ENCODE measurements around the gene CPNE9. TPM values are rescaled to one million over a fixed set of nuclear protein-coding genes. Genes with fewer than 3 reads are reported as not detected.

Gene CPNE9
- total and polyA plus RNA-seq, 2 experiments from 2014 or later = 7.0 to 8.8 TPM

DNA sequence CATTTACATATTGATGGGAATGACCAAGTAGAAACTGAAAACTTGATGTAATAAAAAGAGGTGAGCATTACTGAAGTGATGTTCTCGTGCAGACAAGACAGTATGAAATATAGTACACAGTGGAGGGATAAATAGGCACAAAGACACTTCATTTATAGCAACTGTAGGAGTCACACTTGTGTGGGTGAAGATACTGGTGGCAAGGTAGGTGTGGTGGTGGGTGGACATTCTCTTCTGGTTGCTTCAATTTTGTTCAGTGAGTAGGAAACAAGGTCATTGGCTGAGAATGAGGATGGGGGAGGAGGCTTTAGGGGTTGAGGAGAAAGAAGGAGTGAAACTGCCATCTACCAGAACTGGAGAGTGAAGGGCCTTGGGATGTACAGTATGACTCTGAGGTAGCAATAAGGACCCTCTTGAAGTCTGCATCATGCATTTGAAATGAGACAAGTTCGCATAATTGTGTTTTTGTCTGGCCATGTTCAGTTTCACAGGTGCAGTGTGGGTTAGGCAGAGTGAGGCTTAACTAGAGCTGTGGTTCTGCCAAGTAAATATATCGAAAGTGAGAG, 6.6 kb downstream of the CPNE9 start:
- Mint-ChIP-seq H3K4me1 (peaks cover 10% of the 10 kb centered on the region), H3K27ac (no peak overlapping the region), H3K4me3 (no peak overlapping the region), H3K27me3 (ENCODE audit: insufficient read depth, low read depth, poor library complexity) (peaks cover 7% of the 10 kb centered on the region), H3K36me3 (ENCODE audit: low read depth) (no peaks in the 10 kb centered on the region; the same call in 2 of the 3 replicates), H3K9me3 (no peaks in the 10 kb centered on the region)
- Histone ChIP-seq H3K4me3 (no peak overlapping the region), H4K20me1 (replicated peaks; ENCODE audit: insufficient read depth) (no peaks in the 10 kb centered on the region), H3F3A (replicated peaks; ENCODE audit: low read depth) (no peaks in the 10 kb centered on the region), H3K27ac (ENCODE audit: low read depth) (no peak overlapping the region), H3K4me1 (ENCODE audit: insufficient read depth) (no peaks in the 10 kb centered on the region), H3K36me3 (ENCODE audit: insufficient read depth) (no peaks in the 10 kb centered on the region), H3K27me3 (ENCODE audit: insufficient read depth) (no peaks in the 10 kb centered on the region), H2AFZ (no peak overlapping the region), H3K4me2 (no peak overlapping the region), H3K9me2 (ENCODE audit: insufficient read depth) (no peaks in the 10 kb centered on the region), H3K79me2 (replicated peaks; ENCODE audit: insufficient read depth) (no peaks in the 10 kb centered on the region)
- no peak for ATAC-seq
- DNase-seq (ENCODE audit: low spot score) = no peak
- TF ChIP-seq, protein P1, sequence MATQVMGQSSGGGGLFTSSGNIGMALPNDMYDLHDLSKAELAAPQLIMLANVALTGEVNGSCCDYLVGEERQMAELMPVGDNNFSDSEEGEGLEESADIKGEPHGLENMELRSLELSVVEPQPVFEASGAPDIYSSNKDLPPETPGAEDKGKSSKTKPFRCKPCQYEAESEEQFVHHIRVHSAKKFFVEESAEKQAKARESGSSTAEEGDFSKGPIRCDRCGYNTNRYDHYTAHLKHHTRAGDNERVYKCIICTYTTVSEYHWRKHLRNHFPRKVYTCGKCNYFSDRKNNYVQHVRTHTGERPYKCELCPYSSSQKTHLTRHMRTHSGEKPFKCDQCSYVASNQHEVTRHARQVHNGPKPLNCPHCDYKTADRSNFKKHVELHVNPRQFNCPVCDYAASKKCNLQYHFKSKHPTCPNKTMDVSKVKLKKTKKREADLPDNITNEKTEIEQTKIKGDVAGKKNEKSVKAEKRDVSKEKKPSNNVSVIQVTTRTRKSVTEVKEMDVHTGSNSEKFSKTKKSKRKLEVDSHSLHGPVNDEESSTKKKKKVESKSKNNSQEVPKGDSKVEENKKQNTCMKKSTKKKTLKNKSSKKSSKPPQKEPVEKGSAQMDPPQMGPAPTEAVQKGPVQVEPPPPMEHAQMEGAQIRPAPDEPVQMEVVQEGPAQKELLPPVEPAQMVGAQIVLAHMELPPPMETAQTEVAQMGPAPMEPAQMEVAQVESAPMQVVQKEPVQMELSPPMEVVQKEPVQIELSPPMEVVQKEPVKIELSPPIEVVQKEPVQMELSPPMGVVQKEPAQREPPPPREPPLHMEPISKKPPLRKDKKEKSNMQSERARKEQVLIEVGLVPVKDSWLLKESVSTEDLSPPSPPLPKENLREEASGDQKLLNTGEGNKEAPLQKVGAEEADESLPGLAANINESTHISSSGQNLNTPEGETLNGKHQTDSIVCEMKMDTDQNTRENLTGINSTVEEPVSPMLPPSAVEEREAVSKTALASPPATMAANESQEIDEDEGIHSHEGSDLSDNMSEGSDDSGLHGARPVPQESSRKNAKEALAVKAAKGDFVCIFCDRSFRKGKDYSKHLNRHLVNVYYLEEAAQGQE (IDR thresholded peaks at IDR 0.05; ENCODE audit: unreplicated experiment) = no peak
- TF ChIP-seq, protein P2, sequence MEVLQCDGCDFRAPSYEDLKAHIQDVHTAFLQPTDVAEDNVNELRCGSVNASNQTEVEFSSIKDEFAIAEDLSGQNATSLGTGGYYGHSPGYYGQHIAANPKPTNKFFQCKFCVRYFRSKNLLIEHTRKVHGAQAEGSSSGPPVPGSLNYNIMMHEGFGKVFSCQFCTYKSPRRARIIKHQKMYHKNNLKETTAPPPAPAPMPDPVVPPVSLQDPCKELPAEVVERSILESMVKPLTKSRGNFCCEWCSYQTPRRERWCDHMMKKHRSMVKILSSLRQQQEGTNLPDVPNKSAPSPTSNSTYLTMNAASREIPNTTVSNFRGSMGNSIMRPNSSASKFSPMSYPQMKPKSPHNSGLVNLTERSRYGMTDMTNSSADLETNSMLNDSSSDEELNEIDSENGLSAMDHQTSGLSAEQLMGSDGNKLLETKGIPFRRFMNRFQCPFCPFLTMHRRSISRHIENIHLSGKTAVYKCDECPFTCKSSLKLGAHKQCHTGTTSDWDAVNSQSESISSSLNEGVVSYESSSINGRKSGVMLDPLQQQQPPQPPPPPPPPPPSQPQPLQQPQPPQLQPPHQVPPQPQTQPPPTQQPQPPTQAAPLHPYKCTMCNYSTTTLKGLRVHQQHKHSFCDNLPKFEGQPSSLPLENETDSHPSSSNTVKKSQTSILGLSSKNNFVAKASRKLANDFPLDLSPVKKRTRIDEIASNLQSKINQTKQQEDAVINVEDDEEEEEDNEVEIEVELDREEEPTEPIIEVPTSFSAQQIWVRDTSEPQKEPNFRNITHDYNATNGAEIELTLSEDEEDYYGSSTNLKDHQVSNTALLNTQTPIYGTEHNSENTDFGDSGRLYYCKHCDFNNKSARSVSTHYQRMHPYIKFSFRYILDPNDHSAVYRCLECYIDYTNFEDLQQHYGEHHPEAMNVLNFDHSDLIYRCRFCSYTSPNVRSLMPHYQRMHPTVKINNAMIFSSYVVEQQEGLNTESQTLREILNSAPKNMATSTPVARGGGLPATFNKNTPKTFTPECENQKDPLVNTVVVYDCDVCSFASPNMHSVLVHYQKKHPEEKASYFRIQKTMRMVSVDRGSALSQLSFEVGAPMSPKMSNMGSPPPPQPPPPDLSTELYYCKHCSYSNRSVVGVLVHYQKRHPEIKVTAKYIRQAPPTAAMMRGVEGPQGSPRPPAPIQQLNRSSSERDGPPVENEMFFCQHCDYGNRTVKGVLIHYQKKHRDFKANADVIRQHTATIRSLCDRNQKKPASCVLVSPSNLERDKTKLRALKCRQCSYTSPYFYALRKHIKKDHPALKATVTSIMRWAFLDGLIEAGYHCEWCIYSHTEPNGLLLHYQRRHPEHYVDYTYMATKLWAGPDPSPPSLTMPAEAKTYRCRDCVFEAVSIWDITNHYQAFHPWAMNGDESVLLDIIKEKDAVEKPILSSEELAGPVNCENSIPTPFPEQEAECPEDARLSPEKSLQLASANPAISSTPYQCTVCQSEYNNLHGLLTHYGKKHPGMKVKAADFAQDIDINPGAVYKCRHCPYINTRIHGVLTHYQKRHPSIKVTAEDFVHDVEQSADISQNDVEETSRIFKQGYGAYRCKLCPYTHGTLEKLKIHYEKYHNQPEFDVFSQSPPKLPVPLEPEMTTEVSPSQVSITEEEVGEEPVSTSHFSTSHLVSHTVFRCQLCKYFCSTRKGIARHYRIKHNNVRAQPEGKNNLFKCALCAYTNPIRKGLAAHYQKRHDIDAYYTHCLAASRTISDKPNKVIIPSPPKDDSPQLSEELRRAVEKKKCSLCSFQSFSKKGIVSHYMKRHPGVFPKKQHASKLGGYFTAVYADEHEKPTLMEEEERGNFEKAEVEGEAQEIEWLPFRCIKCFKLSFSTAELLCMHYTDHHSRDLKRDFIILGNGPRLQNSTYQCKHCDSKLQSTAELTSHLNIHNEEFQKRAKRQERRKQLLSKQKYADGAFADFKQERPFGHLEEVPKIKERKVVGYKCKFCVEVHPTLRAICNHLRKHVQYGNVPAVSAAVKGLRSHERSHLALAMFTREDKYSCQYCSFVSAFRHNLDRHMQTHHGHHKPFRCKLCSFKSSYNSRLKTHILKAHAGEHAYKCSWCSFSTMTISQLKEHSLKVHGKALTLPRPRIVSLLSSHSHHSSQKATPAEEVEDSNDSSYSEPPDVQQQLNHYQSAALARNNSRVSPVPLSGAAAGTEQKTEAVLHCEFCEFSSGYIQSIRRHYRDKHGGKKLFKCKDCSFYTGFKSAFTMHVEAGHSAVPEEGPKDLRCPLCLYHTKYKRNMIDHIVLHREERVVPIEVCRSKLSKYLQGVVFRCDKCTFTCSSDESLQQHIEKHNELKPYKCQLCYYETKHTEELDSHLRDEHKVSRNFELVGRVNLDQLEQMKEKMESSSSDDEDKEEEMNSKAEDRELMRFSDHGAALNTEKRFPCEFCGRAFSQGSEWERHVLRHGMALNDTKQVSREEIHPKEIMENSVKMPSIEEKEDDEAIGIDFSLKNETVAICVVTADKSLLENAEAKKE (CRISPR knock-in tag; IDR thresholded peaks at IDR 0.05) = no peak
- TF ChIP-seq ZNF331 (CRISPR knock-in tag; IDR thresholded peaks at IDR 0.05; ENCODE audit: low read depth) (no peak), EZH2phosphoT487 (IDR thresholded peaks at IDR 0.05; ENCODE audit: unreplicated experiment) (no peak), POLR2AphosphoS5 (IDR thresholded peaks at IDR 0.05; ENCODE audit: low read depth) (no peak), STAT1 (IDR thresholded peaks at IDR 0.05; ENCODE audit: unreplicated experiment) (no peak), NANOG (IDR thresholded peaks at IDR 0.05; ENCODE audit: borderline replicate concordance) (no peak), EZH2 (IDR thresholded peaks at IDR 0.05; ENCODE audit: low read depth, unreplicated experiment) (no peak), CREB1 (CRISPR knock-in tag; IDR thresholded peaks at IDR 0.05; ENCODE audit: low read depth) (no peak), ZNF114 (CRISPR knock-in tag; IDR thresholded peaks at IDR 0.05) (no peak), JUNB (IDR thresholded peaks at IDR 0.05; ENCODE audit: unreplicated experiment) (no peak)
- TF ChIP-seq, protein P3, sequence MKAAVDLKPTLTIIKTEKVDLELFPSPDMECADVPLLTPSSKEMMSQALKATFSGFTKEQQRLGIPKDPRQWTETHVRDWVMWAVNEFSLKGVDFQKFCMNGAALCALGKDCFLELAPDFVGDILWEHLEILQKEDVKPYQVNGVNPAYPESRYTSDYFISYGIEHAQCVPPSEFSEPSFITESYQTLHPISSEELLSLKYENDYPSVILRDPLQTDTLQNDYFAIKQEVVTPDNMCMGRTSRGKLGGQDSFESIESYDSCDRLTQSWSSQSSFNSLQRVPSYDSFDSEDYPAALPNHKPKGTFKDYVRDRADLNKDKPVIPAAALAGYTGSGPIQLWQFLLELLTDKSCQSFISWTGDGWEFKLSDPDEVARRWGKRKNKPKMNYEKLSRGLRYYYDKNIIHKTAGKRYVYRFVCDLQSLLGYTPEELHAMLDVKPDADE (IDR thresholded peaks at IDR 0.05) = no peak
- TF ChIP-seq, protein P4, sequence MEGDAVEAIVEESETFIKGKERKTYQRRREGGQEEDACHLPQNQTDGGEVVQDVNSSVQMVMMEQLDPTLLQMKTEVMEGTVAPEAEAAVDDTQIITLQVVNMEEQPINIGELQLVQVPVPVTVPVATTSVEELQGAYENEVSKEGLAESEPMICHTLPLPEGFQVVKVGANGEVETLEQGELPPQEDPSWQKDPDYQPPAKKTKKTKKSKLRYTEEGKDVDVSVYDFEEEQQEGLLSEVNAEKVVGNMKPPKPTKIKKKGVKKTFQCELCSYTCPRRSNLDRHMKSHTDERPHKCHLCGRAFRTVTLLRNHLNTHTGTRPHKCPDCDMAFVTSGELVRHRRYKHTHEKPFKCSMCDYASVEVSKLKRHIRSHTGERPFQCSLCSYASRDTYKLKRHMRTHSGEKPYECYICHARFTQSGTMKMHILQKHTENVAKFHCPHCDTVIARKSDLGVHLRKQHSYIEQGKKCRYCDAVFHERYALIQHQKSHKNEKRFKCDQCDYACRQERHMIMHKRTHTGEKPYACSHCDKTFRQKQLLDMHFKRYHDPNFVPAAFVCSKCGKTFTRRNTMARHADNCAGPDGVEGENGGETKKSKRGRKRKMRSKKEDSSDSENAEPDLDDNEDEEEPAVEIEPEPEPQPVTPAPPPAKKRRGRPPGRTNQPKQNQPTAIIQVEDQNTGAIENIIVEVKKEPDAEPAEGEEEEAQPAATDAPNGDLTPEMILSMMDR (conservative IDR thresholded peaks at IDR 0.05; ENCODE audit: low read depth in 2 of 2) = no peak
